Ramos (cell line): ENCODE measurements around the gene COL4A2.

Experiments used
- in situ Hi-C: fragments of 300-500 bp; cut with MboI; formaldehyde crosslinking; loops from one replicate; pipeline ENCODE4 v1.14.3; 2022; ENCODE audit warnings: low sequenced_read_pairs; ENCODE audit not compliant: unreplicated experiment

Gene COL4A2

DNA sequence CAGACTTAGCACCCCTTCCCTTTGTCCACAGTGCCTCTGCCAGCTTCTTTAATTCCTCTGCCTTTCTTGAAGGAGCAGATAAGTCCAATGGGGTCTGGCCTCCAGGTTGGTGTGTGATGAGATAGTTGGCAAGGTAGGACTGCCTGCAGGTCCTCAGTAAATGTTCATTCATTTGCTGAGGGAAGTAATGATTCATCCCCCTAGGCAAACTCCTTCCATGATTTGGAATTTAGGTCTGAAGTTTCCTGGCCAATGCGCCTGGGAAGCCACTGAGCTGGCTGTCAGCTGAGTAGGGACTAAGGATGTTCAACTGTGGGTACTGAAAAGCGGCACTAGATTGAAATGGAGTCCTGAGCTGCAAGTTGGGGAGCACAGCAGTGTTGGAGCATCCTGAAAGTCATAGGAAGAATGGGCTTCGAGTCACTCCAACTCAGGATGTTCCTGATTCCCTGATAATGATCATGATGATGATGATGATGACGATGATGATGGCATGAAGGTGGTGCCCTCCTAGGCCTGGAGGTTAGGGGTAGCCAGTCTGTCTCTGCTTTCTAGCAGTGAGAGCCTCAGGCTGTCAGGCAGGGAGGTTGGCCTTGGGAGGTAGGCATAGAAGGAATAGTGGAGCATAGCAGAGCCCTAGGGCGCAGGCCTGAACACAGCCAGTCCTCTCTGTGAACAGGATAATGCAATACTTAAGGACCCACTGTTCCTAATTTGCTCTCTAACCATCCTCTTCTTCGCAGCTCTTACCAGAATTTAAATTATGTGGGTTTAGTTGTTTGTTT lies 44.7 kb downstream of the COL4A2 start:
- in situ Hi-C loops = no loop called here

DNA sequence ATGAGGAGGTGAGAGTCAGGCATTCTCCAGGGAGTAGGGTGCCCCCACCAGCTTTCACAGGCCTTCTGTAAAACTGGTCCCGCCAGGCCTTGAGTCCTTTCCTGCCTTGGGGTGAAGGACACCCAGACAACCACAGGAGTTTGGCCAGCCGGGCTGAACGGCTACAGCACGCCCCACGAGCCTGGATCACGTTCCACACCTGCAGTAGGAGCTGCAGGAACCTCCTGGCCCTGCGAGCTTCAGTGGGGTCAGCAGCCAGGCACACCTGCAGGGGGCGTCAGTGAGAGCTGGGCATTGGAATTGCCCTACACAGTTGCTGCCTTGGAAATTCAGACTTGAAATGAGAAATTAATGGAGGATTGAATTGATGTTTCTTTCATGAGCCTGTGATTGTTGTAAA lies 45.7 kb downstream of the COL4A2 start:
- in situ Hi-C loops = no loop called here

DNA sequence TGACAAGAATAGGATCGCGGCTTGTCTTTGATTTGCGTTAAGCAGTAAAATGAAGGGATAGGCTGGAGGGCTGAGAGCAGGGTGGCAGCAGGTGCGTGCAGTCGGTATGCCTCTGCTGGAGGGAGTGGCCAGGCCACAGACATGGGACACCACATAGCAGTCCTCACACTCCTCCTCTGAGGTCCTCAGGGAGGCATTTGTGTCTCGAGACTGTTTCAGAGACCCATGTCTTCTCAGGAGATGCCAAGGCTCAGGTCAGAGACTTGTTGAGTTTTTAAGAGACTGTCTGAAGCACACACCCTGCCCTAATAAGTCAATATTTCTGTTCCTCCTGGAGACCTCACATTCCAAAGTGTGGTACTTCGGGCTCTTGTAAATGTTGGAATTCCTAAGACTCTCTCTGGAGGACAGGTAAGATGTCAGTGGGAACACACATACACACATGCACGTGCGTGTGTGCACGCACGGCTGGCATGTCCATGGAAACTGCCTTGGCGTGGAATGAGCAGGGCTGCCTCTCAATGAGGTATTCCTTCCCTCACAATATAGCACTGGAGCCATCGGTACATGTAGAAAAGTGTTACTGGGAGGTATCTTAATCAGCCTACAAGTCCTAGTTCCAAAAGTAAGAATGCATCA lies 46.4 kb downstream of the COL4A2 start:
- in situ Hi-C loops = no loop called here

DNA sequence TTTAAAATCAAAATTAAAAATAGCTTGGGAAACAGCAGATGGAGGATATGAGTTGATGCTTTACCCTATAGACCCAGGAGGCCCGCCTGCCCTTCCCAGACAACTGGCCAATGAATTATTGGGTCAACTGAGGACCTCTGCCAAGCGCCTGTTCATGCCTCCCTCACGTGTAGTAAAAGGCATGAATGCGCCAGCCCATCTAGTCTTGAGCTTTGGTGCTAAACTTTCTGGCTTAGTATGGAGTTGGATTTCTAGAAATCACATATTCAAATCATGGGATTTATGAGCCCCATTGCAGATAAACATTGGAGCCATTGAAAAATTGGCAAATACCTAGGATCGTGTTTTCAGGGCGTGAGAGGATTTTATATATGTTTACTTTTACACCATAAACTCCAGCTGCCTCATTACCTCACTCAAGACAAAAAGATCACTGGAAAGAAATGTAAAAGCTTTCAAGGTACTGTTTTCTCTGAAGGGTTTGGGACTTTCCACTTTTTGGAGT lies 47.1 kb downstream of the COL4A2 start:
- in situ Hi-C loops = no loop called here

DNA sequence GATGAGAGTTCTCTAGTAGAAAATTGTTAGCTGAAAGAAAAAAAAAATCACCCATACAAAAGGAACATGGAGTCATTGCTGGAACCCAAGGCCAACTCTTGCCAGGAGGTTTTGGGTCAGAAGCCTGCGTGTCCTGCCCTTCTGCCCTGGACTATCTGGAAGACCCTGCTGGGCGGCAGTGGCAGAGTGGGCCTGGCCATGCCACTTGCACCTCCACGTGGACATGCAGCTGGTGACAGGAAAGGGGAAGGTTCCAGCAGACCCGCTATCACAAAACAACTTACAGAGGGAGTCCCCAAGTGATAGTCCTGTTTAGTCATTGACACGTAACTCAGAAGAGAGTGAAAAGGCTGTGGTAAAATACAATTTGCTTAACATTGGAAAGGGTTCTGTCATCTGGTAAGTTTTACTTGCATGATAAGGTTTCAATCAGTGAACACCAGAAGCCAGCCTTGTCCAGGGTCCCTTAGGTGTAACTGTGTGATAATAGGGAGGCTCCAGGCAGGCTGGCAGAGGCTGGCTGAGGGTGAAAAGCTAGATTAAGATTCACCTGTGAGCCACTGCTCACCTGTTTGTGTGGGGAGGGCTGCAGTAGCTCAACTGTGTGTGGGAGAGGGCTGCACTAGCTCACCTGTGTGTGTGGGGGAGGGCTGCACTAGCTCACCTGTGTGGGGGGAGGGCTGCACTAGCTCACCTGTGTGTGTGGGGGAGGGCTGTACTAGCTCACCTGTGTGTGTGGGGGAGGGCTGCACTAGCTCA lies 47.8 kb downstream of the COL4A2 start:
- in situ Hi-C loops = no loop called here

DNA sequence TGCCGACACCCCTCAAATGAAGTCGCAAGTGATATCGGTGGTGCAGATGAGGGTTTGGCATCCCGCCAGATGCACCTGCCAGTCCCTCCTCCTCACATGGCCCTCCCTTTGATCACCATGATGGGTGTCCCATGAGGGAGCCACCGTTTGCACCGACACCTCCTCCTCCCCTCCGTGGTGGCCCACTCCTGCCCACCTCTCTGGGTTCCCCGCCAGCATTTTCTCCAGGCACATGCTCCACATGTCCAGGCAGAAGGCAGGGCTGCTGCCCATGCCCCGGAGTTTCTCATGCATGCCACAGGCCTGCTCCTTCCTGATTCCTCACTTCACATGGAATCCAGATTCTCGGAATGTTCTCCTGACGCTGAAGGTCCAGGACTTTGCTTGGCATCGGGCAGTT lies 49.3 kb downstream of the COL4A2 start:
- in situ Hi-C loops = no loop called here

DNA sequence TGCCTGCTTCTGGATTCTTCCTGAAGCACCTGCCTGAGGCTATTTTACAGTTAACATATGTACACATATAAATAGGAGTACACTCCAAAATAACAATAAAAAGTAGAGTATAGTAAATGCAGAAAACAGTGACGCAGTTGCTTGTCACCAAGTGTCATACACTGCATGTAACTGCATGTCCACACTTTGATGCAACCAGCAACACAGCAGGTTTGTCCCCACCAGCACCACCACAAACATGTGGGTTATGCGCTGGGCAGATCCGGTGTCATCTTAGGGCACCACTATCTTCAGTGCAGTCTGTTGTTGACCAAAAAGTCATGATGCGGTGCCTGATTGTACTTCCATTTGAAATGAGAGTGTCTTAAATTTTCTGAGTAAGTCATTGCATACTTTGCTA lies 51.3 kb downstream of the COL4A2 start:
- in situ Hi-C loops = no loop called here

DNA sequence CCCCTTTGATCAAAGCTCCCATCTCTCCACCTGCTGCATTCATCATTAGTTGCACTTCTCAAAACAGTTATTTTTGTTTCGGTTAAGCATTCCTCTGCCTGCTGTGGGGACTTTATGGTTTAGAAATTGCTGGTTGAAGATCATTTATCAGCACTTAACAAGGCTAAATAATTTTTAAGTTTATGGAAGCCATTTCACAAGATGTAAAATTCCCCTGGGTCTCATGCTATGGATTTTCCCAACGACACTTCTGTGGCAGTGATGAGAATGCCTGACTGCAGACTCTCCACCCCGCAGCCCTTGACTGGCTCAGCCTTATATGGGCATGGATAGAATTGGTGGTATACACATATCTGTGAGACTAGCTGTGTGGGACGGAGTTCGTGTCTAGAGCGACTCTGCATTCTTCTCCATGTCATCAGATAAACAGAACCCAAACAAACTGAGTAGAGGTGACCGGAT lies 52.8 kb downstream of the COL4A2 start:
- in situ Hi-C loops = no loop called here

DNA sequence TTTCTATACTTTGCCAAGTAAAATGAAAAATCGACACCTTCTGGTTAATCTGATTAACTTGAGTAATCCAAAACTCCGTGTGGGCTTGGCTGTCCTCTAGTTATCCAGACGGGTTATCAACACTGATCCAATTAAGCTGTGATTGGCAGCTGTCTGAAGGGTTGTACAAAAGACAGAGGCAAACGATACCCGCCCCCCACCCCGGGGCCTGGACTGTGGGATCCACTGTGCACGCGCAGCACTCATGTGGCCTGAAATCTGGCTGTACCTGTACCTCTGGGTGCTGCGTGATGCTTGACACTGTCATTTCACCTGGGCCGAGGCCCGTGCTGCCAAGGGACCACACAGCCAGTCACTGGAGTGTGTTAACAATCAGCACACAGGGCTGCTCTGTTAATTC lies 53.5 kb downstream of the COL4A2 start:
- in situ Hi-C loops = no loop called here

DNA sequence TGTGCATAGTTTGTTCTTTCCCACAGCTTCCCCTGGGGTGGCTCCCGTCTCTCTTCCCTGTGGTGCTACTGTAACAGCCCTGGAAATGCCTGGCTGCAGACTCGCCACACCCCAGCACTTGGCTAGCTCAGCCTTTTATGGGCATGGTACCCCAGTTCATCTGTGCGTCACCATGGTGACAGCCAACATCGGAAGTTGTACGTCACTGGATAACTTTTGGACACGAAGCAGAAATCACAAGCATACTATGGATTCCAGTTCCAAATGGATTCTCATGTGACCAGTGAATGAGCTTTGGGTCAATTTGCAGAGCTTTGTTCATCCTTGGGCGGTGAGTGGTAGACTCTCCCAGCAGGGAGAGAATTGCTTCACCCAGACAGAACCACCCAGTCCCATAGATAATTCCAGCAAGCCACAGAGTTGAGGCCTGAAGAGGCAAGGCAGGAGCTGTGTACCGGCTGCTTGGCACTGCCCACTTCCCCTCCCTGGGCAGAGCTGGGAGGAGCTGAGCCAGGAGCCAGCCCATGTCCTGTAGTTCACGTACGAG lies 54.4 kb downstream of the COL4A2 start:
- in situ Hi-C loops = no loop called here

DNA sequence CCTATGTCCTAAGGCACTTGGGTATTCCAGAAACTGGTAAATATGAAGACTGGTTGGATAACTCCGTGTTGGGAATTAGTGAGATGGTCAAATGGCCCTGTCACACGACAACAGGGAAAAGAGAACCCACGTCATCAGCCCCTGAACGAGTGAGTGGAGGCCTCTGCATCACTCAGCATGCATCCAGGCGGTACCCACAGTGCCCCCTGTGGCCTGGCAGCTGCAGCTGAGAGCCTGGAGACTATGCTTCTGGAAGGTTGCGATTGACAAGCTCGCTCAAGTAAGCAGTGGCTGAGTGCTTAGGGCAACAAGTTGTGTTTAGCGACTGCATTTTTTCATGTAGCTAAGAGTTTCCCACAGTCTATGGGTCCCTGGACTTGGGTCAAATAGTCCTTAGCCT lies 55.9 kb downstream of the COL4A2 start:
- in situ Hi-C loops = no loop called here

DNA sequence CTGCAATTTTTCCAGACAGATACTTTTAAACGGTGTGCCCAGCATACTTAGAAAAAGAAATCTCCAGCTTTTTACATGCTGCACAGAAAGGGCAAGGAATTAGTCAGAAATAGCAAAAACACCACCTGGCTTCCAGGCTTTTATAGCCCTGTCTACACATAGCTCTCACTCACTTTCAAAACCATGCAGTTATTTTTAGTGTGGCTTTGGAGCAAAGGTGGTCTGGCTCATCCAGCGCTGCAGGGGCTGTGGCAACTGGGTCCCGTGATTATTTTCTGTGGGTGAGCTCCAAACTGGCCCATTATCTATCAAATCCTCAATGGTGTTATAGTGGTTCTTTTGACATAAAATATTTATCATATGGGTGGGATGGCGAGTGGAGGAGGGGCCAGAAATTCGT lies 57.0 kb downstream of the COL4A2 start:
- in situ Hi-C loops = no loop called here

DNA sequence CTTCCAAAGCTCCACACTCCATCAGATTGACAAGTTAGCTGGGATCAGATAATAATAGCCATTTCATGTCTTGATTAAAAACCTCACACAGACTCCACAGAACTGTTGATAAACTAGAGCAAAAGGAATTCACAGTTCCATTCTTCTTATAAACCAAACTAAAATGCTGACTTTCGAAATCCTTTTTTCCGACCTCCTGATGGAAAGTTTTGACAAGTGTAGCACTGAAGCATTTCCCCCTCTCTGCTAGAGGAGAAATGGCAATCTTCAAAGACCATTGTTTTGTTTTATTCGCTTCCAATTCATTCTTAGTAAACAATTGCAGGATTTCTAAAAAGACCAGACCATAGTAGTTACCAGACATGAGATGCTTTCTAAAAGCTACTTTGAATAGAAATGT lies 58.8 kb downstream of the COL4A2 start:
- in situ Hi-C loops = no loop called here

DNA sequence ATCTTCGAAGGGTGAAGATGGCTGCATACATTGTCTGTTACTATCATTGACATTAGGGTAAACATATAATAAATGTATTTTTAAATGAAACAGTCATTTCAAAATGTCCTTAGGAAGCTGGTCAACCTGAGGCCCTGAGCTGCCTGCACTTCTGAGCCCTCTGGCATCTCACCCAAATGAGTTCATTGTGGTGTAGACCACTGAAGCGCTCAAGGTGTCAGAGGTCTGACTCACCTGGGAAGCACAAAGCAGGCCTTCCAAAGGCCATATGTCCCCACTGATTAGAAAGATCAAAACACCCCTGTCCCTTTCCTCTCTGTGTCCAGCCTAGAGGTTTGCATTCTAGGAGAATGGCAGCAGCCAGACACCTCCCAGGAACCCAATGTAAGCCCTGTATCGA lies 59.6 kb downstream of the COL4A2 start:
- in situ Hi-C loops = no loop called here

DNA sequence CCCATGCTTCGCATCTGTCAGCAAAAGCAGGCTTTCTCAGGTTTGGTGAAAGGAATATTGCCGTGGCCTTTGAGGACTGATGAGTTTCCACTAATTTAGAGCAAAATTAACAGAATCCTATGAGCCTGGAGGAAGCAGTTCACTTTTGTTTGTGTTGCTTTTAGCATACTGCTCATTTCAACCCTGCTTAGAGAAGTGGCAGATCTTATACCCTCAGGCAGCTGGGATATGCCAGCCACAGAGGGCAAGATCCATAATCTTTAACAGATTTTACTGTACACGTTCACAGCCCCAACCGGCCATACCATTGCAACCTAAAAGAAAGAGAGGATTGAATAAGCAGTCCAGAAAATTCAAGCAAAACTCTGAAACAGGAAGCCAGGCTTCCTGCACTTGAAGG lies 60.5 kb downstream of the COL4A2 start:
- in situ Hi-C loops = no loop called here

DNA sequence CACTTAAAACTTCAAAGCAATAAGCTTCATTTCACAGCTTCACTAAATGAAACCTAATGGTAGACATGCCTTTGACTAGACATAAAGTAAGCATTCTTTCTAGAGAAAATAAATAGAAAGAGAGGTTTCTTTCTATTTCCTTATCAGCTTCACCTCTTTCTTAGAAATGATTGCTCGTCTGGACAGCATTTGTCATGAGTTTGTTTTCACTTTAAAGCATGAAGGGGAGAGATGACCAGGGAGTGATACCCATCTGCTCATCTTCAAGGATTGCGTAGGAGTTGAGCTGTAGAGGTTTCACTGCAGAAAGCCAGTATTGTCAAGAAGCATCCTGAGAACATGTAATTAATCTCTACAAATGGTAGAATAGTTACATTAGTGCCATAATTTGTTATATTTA lies 61.3 kb downstream of the COL4A2 start:
- in situ Hi-C loops = no loop called here

DNA sequence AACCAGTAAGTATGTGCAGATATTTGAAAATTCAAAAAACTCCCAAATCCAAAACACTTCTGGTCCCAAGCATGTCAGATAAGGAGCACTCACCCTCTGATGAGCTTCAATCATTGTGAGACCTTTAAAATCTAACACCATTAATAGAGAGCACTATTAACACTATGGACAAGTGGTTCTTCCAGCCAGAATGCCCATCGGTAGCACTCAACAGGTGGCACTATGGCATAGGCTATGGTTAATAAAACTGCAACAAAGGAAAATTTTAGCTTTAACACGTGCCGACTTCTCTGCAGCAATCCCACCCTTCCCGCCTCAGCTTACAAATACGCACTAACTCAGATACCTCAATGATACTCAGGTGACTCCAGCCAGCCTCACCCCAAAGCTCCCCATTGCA lies 62.3 kb downstream of the COL4A2 start:
- in situ Hi-C loops = no loop called here

DNA sequence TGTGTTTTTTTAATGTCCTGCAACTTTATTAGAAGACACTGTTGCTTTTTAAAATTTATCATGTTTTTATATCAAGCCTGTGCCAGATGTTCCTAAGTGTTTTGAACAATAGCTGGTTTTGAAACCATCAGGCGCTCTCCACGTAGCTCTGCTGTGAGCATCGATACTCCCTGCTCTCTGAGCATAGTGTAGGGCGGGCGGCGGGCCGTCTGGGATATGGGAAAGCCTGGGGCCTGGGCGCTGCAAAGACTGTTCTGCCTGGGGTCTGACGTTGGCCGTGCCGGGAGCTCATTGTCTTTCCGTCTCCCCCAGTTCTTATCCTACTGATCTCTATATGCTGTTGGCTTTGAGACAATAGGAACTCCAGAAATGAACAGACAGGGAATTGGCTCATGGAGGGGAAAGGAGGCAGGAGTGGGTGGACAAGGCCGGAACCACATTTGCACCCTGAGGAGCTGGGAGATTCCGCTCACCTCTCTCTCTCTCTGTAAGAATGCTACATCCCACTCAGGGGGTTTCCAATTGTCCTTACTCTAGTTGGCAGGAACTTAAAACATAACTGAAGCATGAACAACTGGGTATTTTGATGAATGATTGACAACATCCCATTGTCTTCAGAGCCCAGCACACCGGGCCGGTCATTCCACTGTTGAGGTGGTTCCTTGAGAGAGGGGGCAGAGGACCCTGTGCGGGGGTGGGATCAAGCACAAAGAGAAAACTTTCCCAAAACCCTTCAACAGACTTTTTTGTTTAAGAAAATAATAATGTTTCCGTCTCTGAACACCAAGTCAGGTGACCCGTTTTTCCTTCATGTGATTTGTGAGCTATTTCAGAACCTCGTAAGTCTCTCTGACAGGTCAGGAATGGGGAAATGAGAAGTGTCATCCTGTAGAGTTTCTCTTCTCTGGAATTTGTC lies 64.7 kb downstream of the COL4A2 start:
- in situ Hi-C loops = no loop called here

DNA sequence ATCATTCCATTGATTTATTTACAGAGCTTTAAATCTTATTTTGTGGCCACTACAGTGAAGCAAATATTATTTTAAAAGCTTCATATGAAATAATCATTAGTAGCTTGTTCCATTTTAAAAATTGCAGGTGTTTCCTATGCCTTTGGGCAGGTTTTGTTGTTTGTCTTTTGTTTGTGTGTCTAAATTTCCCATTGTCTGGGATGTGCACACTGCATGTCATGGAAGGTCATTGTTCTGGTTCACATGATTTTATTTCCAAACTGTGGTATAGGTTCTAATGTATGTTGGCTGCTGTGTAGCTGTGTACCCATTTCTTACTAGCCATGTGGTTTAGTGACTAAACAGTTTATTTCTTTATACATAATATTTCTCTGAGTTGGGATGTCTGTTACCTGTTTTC lies 65.6 kb downstream of the COL4A2 start:
- in situ Hi-C loops = no loop called here

DNA sequence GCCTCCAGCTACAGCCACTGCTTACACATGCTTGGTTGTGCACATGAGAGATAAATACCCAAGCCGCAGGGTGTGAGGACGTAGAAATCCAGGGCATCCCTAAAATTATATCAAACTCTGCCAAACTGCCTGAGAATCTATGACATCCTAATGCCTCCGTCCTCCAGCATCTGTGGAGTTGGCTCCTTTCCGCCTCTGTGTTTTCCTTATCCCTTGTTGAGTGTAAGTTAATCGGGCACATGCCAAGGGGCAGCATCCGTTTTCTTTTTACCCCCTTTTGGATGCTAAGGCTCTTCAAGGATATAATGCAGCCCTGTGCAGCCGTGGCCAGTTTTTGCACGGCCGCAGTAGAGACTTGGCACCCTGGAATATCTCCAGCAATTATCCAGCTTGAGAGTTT lies 66.5 kb downstream of the COL4A2 start:
- in situ Hi-C loops = no loop called here
